Measurements from ENCODE around the gene LEPROT. TPM values are rescaled to one million over a fixed set of nuclear protein-coding genes. Genes with fewer than 3 reads are reported as not detected.
"Not testable (repeated sequence)": the region's sequence is repeated elsewhere in the genome, so short reads cannot be mapped to it uniquely, and the experiment has no call there.

The LEPROT gene
- total and polyA plus RNA-seq, 9 donors, result 57.4 to 115 (median 72.0) TPM

DNA sequence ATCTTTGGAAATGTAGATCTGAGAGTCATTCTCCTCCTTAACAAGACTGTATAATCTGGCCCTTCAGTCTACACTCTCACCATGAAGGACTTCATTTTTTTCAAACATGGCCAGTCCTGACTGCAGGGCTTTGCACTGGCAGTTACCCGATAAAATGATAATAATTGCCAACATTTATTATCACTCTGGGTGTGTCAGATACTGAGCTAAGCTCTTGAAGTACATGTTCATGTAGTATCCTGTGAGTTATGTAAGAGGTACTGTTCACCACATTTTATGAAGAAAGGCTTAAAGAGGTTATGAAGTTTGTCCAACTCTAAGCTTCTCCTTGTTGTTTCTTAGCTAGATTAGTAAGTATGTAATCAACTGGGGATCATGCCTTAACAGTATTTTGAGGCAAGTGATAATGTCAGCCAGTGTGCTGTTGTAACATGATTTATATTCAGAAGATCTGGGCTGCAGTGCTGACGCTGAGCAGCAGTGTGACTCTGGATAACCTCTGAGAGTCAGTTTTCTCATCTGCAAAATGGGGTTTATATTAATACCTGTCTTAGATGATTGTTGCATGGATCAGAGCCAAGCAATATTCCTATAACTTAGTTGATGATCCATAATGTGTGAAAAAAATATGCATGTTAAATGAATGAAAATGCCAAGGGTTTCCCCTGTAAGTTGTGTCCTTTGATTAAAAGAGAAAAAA is 42.1 kb upstream of the LEPROT start:
- Histone ChIP-seq H3K4me3 (no peak overlapping the region), H3K27ac (no peak overlapping the region), H3K27me3 (no peaks in the 10 kb centered on the region), H3K9me3 (no peaks in the 10 kb centered on the region), H3K4me1 (ENCODE audit: insufficient read depth) (no peaks in the 10 kb centered on the region), H3K36me3 (no peaks in the 10 kb centered on the region)
- WGBS, 3 donors, result 77 to 89% (median 84%) methylated on average over 2 of the region's 2 CpGs
- intact Hi-C loops (cut with DNase I), result no loop called here
- TF ChIP-seq, protein P1, sequence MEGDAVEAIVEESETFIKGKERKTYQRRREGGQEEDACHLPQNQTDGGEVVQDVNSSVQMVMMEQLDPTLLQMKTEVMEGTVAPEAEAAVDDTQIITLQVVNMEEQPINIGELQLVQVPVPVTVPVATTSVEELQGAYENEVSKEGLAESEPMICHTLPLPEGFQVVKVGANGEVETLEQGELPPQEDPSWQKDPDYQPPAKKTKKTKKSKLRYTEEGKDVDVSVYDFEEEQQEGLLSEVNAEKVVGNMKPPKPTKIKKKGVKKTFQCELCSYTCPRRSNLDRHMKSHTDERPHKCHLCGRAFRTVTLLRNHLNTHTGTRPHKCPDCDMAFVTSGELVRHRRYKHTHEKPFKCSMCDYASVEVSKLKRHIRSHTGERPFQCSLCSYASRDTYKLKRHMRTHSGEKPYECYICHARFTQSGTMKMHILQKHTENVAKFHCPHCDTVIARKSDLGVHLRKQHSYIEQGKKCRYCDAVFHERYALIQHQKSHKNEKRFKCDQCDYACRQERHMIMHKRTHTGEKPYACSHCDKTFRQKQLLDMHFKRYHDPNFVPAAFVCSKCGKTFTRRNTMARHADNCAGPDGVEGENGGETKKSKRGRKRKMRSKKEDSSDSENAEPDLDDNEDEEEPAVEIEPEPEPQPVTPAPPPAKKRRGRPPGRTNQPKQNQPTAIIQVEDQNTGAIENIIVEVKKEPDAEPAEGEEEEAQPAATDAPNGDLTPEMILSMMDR (IDR thresholded peaks at IDR 0.05), result no peak
- TF ChIP-seq POLR2A (IDR thresholded peaks at IDR 0.05) (no peak), EP300 (IDR thresholded peaks at IDR 0.05) (no peak)
- DNase-seq, result no peak

DNA sequence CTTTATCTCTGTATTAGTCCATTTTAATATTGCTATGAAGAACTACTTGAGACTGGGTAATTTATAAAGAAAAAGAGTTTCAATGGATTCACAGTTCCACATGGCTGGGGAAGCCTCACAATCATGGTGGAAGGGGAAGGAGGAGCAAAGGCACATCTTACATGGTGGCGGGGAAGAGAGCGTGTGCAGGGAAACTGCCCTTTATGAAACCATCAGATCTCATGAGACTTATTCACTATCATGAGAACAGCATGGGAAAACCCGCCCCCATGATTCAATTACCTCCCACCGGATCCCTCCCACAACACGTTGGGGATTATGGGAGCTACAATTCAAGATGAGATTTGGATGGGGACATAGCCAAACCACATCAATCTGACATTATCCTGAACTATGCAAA is 36.0 kb upstream of the LEPROT start:
- intact Hi-C loops (cut with DNase I); H3K27me3 ChIP-seq; H3K27ac ChIP-seq; H3K4me1 ChIP-seq (ENCODE audit: insufficient read depth); DNase-seq; H3K4me3 ChIP-seq; H3K36me3 ChIP-seq; H3K9me3 ChIP-seq: not testable (repeated sequence)
- WGBS, 3 donors, result 91 to 94% (median 91%) methylated on average over 5 of the region's 5 CpGs

DNA sequence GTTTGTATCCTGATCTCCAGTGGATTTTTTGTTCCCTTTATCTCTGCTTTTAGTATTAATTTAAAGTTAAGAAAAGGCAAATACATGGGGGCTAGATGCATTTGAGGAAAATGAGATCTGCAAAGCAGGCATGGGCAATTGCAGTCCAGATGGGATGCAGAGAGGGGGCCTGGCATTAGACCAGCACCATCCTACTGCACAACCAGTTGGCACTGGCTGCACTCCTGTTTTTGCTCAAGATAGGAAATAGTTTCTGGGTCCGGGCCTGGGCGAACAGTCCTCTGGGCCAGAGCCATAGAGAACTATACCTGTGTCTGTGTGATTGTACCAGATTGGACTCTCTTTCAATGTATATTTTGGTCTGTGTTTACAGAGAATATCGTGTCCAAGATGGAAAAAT is 34.0 kb upstream of the LEPROT start:
- H3K9me3 ChIP-seq, result no peaks in the 10 kb centered on the region
- no peak overlapping the region for H3K27ac ChIP-seq
- H3K4me3 ChIP-seq, result no peak overlapping the region
- H3K4me1 ChIP-seq (ENCODE audit: insufficient read depth), result no peaks in the 10 kb centered on the region
- intact Hi-C loops (cut with DNase I), result no loop called here
- TF ChIP-seq POLR2A (IDR thresholded peaks at IDR 0.05), result no peak
- TF ChIP-seq EP300 (IDR thresholded peaks at IDR 0.05), result no peak
- TF ChIP-seq, protein P1 (IDR thresholded peaks at IDR 0.05), result no peak
- no peak for DNase-seq
- 86 to 91% (median 91%) methylated on average over 3 of the region's 3 CpGs for WGBS, 3 donors
- H3K36me3 ChIP-seq, result no peaks in the 10 kb centered on the region
- H3K27me3 ChIP-seq, result no peaks in the 10 kb centered on the region

DNA sequence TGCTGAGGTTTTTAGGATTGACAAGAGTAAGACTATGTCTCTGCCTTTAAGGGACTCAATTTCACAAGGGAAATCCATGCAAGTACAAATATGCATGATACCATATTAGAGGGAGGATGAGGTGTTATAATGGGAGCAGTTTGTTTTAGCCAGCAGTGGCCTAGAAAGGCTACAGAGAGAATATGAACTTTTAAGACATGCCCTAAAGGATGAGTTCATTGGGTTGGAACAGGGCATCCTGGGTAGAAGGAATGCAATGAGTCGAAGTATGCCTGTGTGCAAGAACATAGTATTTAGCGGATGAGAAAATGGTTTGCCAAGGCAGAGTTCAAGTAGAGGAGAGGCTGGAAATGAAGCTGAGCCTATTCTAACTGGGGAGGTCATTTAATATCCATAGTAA is 32.6 kb upstream of the LEPROT start:
- no peaks in the 10 kb centered on the region for H3K27me3 ChIP-seq
- no peak for DNase-seq
- TF ChIP-seq POLR2A (IDR thresholded peaks at IDR 0.05) (no peak), EP300 (IDR thresholded peaks at IDR 0.05) (no peak)
- TF ChIP-seq, protein P1 (IDR thresholded peaks at IDR 0.05), result no peak
- WGBS, 3 donors, result 83 to 88% (median 86%) methylated on average over 2 of the region's 2 CpGs
- H3K4me1 ChIP-seq (ENCODE audit: insufficient read depth), result no peaks in the 10 kb centered on the region
- no peaks in the 10 kb centered on the region for H3K36me3 ChIP-seq
- H3K9me3 ChIP-seq, result no peaks in the 10 kb centered on the region
- intact Hi-C loops (cut with DNase I), result no loop called here
- no peak overlapping the region for H3K4me3 ChIP-seq
- H3K27ac ChIP-seq, result no peak overlapping the region

DNA sequence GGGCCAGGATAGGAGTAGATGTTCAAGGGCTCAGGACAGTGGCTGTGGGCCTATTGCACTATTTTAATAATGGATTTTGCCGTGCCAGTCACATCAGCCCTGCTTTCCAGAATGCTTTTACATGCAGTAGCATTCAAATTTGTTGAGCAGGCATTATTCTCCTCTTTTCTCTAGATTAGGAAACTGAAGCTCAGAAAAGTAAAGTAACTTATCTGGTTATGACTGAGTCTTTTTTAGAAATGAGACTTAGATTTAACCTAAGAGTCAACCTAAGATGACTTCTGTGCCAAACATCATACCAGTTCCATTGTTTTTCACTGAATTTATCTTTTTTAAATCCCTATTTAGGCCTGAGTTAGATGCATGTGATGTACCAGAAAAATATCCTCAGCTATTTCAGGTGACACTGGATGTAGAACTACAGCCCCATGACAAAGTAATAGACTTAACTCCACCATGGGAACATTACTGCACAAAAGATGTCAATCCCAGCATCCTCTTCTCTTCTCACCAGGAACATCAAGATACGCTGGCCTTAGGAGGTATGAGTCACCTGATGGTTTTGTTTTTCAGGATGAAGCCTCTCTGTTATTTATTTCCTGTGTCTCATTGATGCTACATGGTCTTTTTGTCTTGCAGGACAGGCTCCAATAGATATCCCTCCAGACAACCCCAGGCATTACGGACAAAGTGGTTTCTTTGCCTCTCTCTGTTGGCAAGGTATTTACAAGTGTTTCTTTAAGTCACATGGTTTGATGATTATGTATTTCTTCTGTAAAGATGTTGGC is 31.4 kb upstream of the LEPROT start:
- DNase-seq, result no peak
- Histone ChIP-seq H3K36me3 (no peaks in the 10 kb centered on the region), H3K27ac (no peak overlapping the region), H3K4me3 (no peak overlapping the region), H3K9me3 (no peaks in the 10 kb centered on the region), H3K27me3 (no peaks in the 10 kb centered on the region), H3K4me1 (ENCODE audit: insufficient read depth) (no peaks in the 10 kb centered on the region)
- 88 to 93% (median 93%) methylated on average over 3 of the region's 3 CpGs for WGBS, 3 donors
- TF ChIP-seq POLR2A (IDR thresholded peaks at IDR 0.05) (no peak), EP300 (IDR thresholded peaks at IDR 0.05) (no peak)
- TF ChIP-seq, protein P1 (IDR thresholded peaks at IDR 0.05), result no peak
- intact Hi-C loops (cut with DNase I), result no loop called here

Measured in ovary (tissue), 9 donors.